SHP77 (cell line): ENCODE data around the gene PPP1R3E.

Experiments used
- DNase-seq, 2 experiments: peaks; one replicate each; lab custom pipeline; 2025; lab: John Stamatoyannopoulos, UW

Gene PPP1R3E

DNA sequence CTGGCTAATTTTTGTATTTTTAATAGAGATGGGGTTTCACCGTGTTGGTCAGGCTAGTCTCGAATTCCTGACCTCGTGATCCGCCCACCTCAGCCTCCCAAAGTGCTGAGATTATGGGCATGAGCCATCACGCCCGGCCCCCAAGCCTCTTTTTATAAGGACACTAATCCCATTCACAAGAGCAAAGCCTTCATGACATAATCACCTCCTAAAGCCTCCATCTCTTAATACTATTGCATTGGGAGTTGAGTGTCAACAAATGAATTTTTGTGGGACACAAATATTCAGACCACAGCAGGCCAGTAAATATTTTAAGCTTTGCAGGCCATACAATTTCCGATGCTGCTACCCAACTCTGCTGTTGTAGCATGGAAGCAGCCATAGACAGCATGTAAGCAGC is 54.1 kb downstream of the PPP1R3E start:
- DNase-seq = no peak
